K562 (cell line): ENCODE results near the gene PLP2. TPM values are rescaled to one million over a fixed set of nuclear protein-coding genes. Genes with fewer than 3 reads are reported as not detected.
A peak's percentile ranks its signal among the peaks of the same experiment; 100 is the strongest.

ENCODE experiments used
- CCNT2 ChIP-seq: IDR thresholded peaks from 2 replicates; pipeline ENCODE4 v1.6.1; 2011; ENCODE audit warnings: borderline replicate concordance, low read depth, mild to moderate bottlenecking, moderate library complexity, mixed read lengths, low read length; ENCODE audit not compliant: insufficient read length; ENCODE audit errors: extremely low read depth
- COPS2 ChIP-seq: fragments of 450-650 bp; conservative IDR thresholded peaks from 2 replicates; pipeline ENCODE4 v1.6.1; 2016; ENCODE audit warnings: mild to moderate bottlenecking, moderate library complexity
- CREBBP ChIP-seq: IDR thresholded peaks from one replicate; pipeline ENCODE4 v1.6.1; 2012; ENCODE audit warnings: low read depth, mild to moderate bottlenecking, control low read depth, inconsistent platforms, low read length
- E2F3 ChIP-seq: fragments of 250-450 bp; sonication (Bioruptor Pico); IDR thresholded peaks from 2 replicates; pipeline ENCODE4 v1.4.0; 2020; ENCODE audit warnings: mild to moderate bottlenecking
- FIP1L1 ChIP-seq: fragments of 200-400 bp; formaldehyde crosslinking; IDR thresholded peaks from 2 replicates; pipeline ENCODE4 v1.6.1; 2018; ENCODE audit warnings: mild to moderate bottlenecking, low read depth, low read length; ENCODE audit not compliant: poor library complexity, severe bottlenecking
- FOSL1 ChIP-seq: fragments of 200-800 bp; sonication (Bioruptor generic); conservative IDR thresholded peaks from 2 replicates; pipeline ENCODE4 v1.6.1; 2016; ENCODE audit warnings: missing genetic modification characterization, missing compliant biosample characterization
- HLTF ChIP-seq: fragments of 450-650 bp; IDR thresholded peaks from 2 replicates; pipeline ENCODE4 v1.6.1; 2016
- HNRNPL ChIP-seq: fragments of 200-400 bp; formaldehyde crosslinking; IDR thresholded peaks from 2 replicates; pipeline ENCODE4 v1.6.1; 2017; ENCODE audit warnings: low read depth, mild to moderate bottlenecking, low read length
- KAT2B ChIP-seq: IDR thresholded peaks from one replicate; pipeline ENCODE4 v1.6.1; 2012; ENCODE audit warnings: low read depth, mild to moderate bottlenecking, control low read depth, inconsistent platforms, low read length, moderate library complexity
- KAT8 ChIP-seq: fragments of 450-650 bp; IDR thresholded peaks from 2 replicates; pipeline ENCODE4 v1.6.1; 2016; ENCODE audit warnings: low read depth, mild to moderate bottlenecking
- KDM2B ChIP-seq: fragments of 250-450 bp; sonication (Bioruptor Pico); IDR thresholded peaks from 2 replicates; pipeline ENCODE4 v1.8.0; 2021; ENCODE audit warnings: mild to moderate bottlenecking, moderate library complexity
- RFX5 ChIP-seq: IDR thresholded peaks from 2 replicates; pipeline ENCODE4 v1.6.1; 2011; ENCODE audit warnings: low read depth, mild to moderate bottlenecking, improper control_type of control experiment, low read length
- ZBTB7A ChIP-seq: IDR thresholded peaks from 2 replicates; pipeline ENCODE4 v1.6.1; 2011; ENCODE audit warnings: low read depth, mild to moderate bottlenecking, low read length, moderate library complexity, borderline replicate concordance; ENCODE audit not compliant: control insufficient read depth
- polyA plus RNA-seq, 8 experiments: library from polyadenylated mRNA; depleted of rRNA in 4 of 8; stranded (reverse) in 5 of 8; unstranded in 3 of 8; fragments of >200 nt; fragmentation: Nextera tagmentation in 2 of 8; fragmentation: Illumina TruSeq in 1 of 8; extraction: Ambion mirVana in 2 of 8; extraction: Trizol in 1 of 8; gene quantifications; 2 replicates each; pipeline versions ENCODE4 v1.2.1 to v1.2.3, GENCODE V29; 2011 to 2014; ENCODE audit warnings: inconsistent platforms in 1 of 8, missing spikeins in 1 of 8
- total RNA-seq, 7 experiments: library from RNA; depleted of rRNA in 6 of 7; stranded (reverse); fragments of >200 nt in 6 of 7; fragmentation: Illumina TruSeq in 2 of 7; extraction: Trizol in 2 of 7; gene quantifications; 2 replicates each; pipeline versions ENCODE4 v1.2.1 to v1.2.3, GENCODE V29; 2011 to 2021; ENCODE audit warnings: low replicate concordance in 1 of 7
- TF ChIP-seq, protein P1 (sequence below): fragments of 250-450 bp; sonication (Bioruptor Pico); IDR thresholded peaks from 2 replicates; pipeline ENCODE4 v1.4.0; 2020; ENCODE audit warnings: mild to moderate bottlenecking
- TF ChIP-seq, protein P2 (sequence below): fragments of 200-800 bp; sonication (Bioruptor generic); IDR thresholded peaks from 2 replicates; pipeline ENCODE4 v1.6.1; 2016; ENCODE audit warnings: missing genetic modification characterization, missing compliant biosample characterization
- TF ChIP-seq, protein P3 (sequence below): fragments of 450-650 bp; formaldehyde crosslinking; IDR thresholded peaks from 2 replicates; pipeline ENCODE4 v1.4.0; 2020; ENCODE audit warnings: mild to moderate bottlenecking, moderate library complexity
- TF ChIP-seq, protein P4 (sequence below): conservative IDR thresholded peaks from 2 replicates; pipeline ENCODE4 v1.6.1; 2011; ENCODE audit warnings: low read depth, mild to moderate bottlenecking, low read length; ENCODE audit not compliant: control insufficient read depth

Gene PLP2
- total and polyA plus RNA-seq, 9 of the 15 experiments (the other 6 are each of a cell fraction or from before 2014, with no cell fraction given), result 34.7 to 236 (median 112) TPM

DNA sequence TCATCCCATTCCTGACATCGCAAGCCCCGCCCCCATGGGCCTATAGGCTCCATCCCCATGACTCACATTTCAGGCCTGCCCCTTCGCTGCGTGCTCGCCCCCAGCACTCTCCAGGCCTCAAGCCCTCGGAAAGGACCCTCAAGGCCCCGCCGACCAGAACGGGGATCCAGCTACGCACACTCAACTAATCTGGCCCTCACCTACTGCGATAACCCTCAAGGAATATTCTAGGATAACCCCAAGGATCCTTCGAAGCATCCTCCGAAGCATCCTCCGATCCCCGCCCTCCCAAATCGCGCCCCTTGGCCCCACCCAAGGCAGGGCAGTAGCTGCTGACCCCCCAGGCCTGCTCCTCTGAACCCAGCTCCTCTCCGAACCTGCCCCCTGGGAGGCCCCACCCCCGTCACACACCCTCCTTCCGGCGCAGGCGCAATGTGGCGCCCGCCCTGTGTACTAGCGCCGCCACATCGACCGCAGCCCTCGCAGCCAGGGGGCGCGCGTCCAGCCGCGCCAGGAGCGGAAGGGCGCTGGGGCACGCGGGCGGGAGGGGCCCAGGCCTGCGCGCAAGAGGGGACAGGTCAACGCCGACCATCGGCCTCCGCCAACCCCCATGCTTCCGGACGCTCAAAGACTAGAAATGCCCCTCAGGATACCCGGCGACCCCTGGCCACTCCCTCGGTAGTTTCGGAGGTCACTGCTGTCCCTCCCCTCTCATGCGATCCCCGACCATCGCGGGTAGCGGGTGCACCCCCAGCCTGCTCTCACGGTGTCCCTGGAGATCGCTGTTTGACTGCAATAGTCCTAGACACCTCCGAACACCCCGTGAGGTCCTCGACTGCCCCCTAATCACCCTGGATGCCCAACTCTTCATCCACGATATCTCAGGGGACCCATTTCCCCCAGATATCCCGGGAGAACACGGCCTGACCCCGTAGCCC, 15.5 kb upstream of the PLP2 start (continued):
- peak; percentile 80 for TF ChIP-seq E2F3 (CRISPR knock-in tag)
- TF ChIP-seq CREBBP, result no peak
- TF ChIP-seq KDM2B, result 0 out of 2 replicates have a peak, but pooled peaks have one; percentile 38
- no peak for TF ChIP-seq KAT8
- no peak for TF ChIP-seq COPS2
- TF ChIP-seq, protein P1, sequence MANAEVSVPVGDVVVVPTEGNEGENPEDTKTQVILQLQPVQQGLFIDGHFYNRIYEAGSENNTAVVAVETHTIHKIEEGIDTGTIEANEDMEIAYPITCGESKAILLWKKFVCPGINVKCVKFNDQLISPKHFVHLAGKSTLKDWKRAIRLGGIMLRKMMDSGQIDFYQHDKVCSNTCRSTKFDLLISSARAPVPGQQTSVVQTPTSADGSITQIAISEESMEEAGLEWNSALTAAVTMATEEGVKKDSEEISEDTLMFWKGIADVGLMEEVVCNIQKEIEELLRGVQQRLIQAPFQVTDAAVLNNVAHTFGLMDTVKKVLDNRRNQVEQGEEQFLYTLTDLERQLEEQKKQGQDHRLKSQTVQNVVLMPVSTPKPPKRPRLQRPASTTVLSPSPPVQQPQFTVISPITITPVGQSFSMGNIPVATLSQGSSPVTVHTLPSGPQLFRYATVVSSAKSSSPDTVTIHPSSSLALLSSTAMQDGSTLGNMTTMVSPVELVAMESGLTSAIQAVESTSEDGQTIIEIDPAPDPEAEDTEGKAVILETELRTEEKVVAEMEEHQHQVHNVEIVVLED (CRISPR knock-in tag), result peak; percentile 64
- TF ChIP-seq HNRNPL, result peak; percentile 72; the same call in 1 of the 2 replicates
- no peak for TF ChIP-seq HLTF
- TF ChIP-seq ZBTB7A, result peak; percentile 80
- TF ChIP-seq, protein P2, sequence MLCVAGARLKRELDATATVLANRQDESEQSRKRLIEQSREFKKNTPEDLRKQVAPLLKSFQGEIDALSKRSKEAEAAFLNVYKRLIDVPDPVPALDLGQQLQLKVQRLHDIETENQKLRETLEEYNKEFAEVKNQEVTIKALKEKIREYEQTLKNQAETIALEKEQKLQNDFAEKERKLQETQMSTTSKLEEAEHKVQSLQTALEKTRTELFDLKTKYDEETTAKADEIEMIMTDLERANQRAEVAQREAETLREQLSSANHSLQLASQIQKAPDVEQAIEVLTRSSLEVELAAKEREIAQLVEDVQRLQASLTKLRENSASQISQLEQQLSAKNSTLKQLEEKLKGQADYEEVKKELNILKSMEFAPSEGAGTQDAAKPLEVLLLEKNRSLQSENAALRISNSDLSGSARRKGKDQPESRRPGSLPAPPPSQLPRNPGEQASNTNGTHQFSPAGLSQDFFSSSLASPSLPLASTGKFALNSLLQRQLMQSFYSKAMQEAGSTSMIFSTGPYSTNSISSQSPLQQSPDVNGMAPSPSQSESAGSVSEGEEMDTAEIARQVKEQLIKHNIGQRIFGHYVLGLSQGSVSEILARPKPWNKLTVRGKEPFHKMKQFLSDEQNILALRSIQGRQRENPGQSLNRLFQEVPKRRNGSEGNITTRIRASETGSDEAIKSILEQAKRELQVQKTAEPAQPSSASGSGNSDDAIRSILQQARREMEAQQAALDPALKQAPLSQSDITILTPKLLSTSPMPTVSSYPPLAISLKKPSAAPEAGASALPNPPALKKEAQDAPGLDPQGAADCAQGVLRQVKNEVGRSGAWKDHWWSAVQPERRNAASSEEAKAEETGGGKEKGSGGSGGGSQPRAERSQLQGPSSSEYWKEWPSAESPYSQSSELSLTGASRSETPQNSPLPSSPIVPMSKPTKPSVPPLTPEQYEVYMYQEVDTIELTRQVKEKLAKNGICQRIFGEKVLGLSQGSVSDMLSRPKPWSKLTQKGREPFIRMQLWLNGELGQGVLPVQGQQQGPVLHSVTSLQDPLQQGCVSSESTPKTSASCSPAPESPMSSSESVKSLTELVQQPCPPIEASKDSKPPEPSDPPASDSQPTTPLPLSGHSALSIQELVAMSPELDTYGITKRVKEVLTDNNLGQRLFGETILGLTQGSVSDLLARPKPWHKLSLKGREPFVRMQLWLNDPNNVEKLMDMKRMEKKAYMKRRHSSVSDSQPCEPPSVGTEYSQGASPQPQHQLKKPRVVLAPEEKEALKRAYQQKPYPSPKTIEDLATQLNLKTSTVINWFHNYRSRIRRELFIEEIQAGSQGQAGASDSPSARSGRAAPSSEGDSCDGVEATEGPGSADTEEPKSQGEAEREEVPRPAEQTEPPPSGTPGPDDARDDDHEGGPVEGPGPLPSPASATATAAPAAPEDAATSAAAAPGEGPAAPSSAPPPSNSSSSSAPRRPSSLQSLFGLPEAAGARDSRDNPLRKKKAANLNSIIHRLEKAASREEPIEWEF (CRISPR knock-in tag), result peak; percentile 68; the same call in 1 of the 2 replicates
- TF ChIP-seq RFX5, result no peak
- no peak for TF ChIP-seq KAT2B
- TF ChIP-seq FOSL1 (tag), result peak; percentile 82
- peak; percentile 66 for TF ChIP-seq CCNT2
- TF ChIP-seq, protein P3, sequence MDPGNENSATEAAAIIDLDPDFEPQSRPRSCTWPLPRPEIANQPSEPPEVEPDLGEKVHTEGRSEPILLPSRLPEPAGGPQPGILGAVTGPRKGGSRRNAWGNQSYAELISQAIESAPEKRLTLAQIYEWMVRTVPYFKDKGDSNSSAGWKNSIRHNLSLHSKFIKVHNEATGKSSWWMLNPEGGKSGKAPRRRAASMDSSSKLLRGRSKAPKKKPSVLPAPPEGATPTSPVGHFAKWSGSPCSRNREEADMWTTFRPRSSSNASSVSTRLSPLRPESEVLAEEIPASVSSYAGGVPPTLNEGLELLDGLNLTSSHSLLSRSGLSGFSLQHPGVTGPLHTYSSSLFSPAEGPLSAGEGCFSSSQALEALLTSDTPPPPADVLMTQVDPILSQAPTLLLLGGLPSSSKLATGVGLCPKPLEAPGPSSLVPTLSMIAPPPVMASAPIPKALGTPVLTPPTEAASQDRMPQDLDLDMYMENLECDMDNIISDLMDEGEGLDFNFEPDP (CRISPR knock-in tag), result no peak
- TF ChIP-seq, protein P4, sequence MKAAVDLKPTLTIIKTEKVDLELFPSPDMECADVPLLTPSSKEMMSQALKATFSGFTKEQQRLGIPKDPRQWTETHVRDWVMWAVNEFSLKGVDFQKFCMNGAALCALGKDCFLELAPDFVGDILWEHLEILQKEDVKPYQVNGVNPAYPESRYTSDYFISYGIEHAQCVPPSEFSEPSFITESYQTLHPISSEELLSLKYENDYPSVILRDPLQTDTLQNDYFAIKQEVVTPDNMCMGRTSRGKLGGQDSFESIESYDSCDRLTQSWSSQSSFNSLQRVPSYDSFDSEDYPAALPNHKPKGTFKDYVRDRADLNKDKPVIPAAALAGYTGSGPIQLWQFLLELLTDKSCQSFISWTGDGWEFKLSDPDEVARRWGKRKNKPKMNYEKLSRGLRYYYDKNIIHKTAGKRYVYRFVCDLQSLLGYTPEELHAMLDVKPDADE, result 0 out of 2 replicates have a peak, but pooled peaks have one; percentile 27
- TF ChIP-seq FIP1L1, result peak; percentile 45
